GM23248 (cell line): ENCODE measurements around the gene CTH.

ENCODE experiments used
- EZH2 ChIP-seq: fragments of 200-600 bp; sonication (generic); IDR thresholded peaks from 2 replicates; pipeline ENCODE4 v1.6.1; 2018; ENCODE audit warnings: antibody characterized with exemption, mild to moderate bottlenecking; ENCODE audit not compliant: insufficient read depth, poor library complexity, severe bottlenecking
- EZH2phosphoT487 ChIP-seq: fragments of 200-600 bp; sonication (generic); IDR thresholded peaks from 2 replicates; pipeline ENCODE4 v1.6.1; 2018; ENCODE audit warnings: antibody characterized with exemption, moderate library complexity, mild to moderate bottlenecking, low read depth; ENCODE audit not compliant: insufficient read depth

GRCh38 chr1:70443739-70444138 lies 32.7 kb downstream of the CTH start:
- no peak for TF ChIP-seq EZH2phosphoT487
- TF ChIP-seq EZH2, result no peak
